ENCODE data around the gene SP4. TPM values are rescaled to one million over a fixed set of nuclear protein-coding genes. Genes with fewer than 3 reads are reported as not detected.

SP4 gene
- total RNA-seq, 4 donors from 2014 or later, result 8.0 to 44.9 (median 14.0) TPM

DNA sequence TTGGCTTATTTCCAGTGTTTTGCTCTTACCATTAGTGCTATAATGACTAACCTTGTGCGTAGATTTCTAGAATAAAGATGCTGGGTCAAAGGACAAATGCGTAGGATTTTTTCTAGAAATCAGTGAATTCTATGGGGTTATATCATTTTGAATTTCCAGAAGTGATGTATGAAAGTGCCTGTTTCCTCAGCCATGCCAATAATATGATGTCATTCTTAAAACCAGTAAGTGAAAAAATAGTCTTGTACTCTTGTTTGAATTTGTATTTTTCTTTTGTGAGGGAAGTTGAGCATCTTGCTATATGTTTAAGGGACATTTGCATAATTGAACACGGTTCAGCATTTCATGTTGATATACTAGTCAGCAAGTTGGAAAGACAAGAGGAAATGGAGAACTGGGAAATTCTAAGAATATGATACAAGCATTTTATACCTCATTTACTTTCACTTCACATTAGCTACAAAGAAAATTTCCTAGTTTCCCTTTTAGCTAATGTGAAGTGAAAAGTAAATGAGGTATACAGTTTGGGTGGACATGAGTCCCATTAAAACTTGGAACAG lies 111.1 kb downstream of the SP4 start:
- Histone ChIP-seq H3K27ac (replicated peaks in 1 of 4) (no peak overlapping the region), H3K4me3 (no peak overlapping the region), H3K9me3 (no peaks in the 10 kb centered on the region), H3K4me1 (peaks cover 13 to 18% (median 16%) of the 10 kb centered on the region in 4 donors), H3K36me3 (no peaks in the 10 kb centered on the region), H3K27me3 (peaks cover 0 to 12% (median 0%) of the 10 kb centered on the region in 4 donors)
- DNase-seq (ENCODE audit: extremely low spot score), result no peak
- intact Hi-C loops (cut with DNase I), result no loop called here
- WGBS, result 83% methylated on average over 3 of the region's 3 CpGs
- TF ChIP-seq EP300 (IDR thresholded peaks at IDR 0.05) (no peak), POLR2AphosphoS5 (IDR thresholded peaks at IDR 0.05) (no peak)

DNA sequence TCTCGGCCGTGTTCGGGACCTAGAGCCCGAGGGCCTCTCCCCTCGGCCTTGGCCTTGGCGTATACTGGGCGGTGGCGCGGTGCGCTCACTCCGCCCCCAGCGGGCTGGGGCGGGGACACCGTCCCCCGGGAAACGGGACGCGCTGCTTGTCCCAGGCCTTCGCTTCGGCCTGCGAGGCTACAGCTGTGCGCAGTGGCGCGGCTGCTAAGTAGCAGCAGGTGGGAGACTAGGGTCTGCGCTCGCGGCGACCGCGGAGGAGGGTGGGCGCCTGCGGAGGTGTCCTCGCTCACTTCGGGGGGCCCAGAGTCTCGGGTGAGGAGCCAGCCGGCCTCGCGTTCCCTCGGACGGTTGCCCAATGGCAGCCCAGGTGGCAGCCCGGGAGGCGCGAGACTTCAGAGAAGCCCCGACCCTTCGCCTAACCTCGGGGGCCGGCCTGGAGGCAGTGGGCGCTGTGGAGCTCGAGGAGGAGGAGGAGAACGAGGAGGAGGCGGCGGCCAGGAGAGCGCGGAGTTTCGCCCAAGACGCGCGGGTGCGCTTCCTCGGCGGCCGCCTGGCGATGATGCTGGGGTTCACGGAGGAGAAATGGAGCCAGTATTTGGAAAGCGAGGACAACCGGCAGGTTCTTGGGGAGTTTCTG lies 115.1 kb downstream of the SP4 start, which contains the start of gene DNAH11:
DNAH11 (plus strand) TSS at position 149 of the 637 bp plus-strand sequence; CDS start at position 356, 207 bp downstream.
- DNase-seq (ENCODE audit: extremely low spot score), result no peak
- intact Hi-C loops (cut with DNase I), result loop anchor here (10.0 kb wide), 1 partner anchor 232 kb away; no protein-coding TSS in a partner anchor
- TF ChIP-seq POLR2A (IDR thresholded peaks at IDR 0.05; ENCODE audit: low read depth), result no peak
- peak; percentile 28 to 62 for TF ChIP-seq POLR2AphosphoS5 (IDR thresholded peaks at IDR 0.05)
- TF ChIP-seq CTCF (IDR thresholded peaks at IDR 0.05), result peak in 1 of 3 experiments; percentile 18

DNA sequence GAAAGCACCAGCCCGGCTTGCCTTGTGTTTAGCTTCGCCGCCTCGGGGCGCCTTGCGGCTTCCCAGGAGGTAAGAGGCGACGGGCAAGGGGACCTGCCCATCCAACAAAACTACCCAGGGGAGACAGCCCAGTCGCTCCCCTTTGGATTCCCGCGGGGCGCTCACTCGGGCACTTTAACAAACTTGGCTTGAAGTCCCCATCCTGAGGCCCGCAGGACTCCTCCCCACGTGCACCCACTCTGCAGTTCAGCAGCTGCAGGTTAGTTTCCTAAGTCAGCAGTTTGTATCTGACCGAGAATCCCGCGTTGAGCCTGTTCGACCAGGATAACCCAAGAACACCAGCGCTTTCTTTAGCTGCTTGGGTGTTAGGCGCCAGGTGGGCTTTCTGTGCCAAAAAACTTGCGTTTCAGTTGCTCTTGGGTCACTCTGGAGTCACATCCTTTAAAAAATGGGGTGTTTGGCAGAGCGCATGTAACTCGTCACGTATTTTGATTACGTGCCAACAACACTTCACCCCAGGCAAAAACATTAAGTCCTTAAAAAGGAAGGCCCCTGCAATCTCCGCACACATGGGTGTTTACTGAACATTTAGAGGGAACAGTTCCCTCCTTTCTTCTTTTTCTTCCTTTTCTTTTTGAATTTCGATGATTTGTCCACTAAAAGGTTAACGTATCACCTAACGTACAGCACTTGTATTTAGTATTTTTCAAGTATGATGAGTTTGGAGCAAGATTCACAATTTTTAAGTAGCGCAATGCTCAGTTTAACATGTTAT lies 115.8 kb downstream of the SP4 start:
- H3K27ac ChIP-seq (replicated peaks in 1 of 4), result peak overlapping the region; percentile 53 to 78 (median 59)

More for the DNA sequence above, 115.1 kb downstream of the SP4 start, which contains the start of gene DNAH11:
- peak within 1 kb of the TSS; percentile 53 to 78 (median 59) for H3K27ac ChIP-seq (replicated peaks in 1 of 4)
- no peaks in the 10 kb centered on the region for H3K36me3 ChIP-seq
- H3K9me3 ChIP-seq, result no peaks in the 10 kb centered on the region
- H3K27me3 ChIP-seq, result peaks cover 0 to 12% (median 0%) of the 10 kb centered on the region in 4 donors
- H3K4me1 ChIP-seq, result peaks cover 13 to 31% (median 16%) of the 10 kb centered on the region in 4 donors
- peak within 1 kb of the TSS; percentile 61 to 74 (median 68) for H3K4me3 ChIP-seq
- WGBS, result 1% methylated on average over 30 of the region's 66 CpGs

DNA sequence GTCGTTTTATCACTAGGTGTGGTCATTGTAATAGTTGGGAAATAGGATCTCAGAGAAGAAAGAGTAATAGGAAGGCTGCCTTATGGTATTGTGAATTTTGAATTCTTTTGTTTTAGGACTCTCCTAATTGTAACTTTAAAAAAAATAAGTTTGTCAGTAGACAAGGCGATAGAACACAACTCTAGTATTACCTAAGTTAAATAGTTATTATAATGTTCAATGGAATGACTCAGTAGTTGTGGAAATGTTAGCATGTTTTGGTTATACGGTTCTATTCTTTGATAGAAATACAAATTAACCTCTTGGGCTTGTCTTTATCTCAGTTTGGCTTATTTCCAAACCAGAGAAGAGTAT lies 116.4 kb downstream of the SP4 start:
- Histone ChIP-seq H3K4me3 (peak overlapping the region; percentile 61 to 74 (median 68)), H3K4me1 (peaks cover 13 to 31% (median 16%) of the 10 kb centered on the region in 4 donors), H3K27ac (replicated peaks in 1 of 4) (peak overlapping the region in 2 of 4 donors; percentile 61 to 78), H3K36me3 (no peaks in the 10 kb centered on the region), H3K9me3 (no peaks in the 10 kb centered on the region), H3K27me3 (peaks cover 0 to 12% (median 0%) of the 10 kb centered on the region in 4 donors)
- 43% methylated on average over 3 of the region's 3 CpGs for WGBS
- no peak for DNase-seq (ENCODE audit: extremely low spot score)
- TF ChIP-seq CTCF (IDR thresholded peaks at IDR 0.05) (no peak), EP300 (IDR thresholded peaks at IDR 0.05) (no peak), POLR2AphosphoS5 (IDR thresholded peaks at IDR 0.05) (no peak), POLR2A (IDR thresholded peaks at IDR 0.05; ENCODE audit: low read depth) (no peak)
- intact Hi-C loops (cut with DNase I), result loop anchor here (10.0 kb wide), 1 partner anchor 231 kb away; no protein-coding TSS in a partner anchor

More for the DNA sequence above, 115.8 kb downstream of the SP4 start:
- Histone ChIP-seq H3K36me3 (no peaks in the 10 kb centered on the region), H3K9me3 (no peaks in the 10 kb centered on the region), H3K4me1 (peaks cover 13 to 31% (median 16%) of the 10 kb centered on the region in 4 donors), H3K27me3 (peaks cover 0 to 12% (median 0%) of the 10 kb centered on the region in 4 donors), H3K4me3 (peak overlapping the region; percentile 61 to 74 (median 68))
- WGBS, result 9% methylated on average over 23 of the region's 31 CpGs
- TF ChIP-seq POLR2AphosphoS5 (IDR thresholded peaks at IDR 0.05) (peak in 1 of 2 donors; percentile 10), CTCF (IDR thresholded peaks at IDR 0.05) (no peak)
- no peak for DNase-seq (ENCODE audit: extremely low spot score)
- intact Hi-C loops (cut with DNase I), result loop anchor here (10.0 kb wide), 1 partner anchor 231 kb away; no protein-coding TSS in a partner anchor

All from esophagus muscularis mucosa (tissue), 4 donors.